ENCODE results near the gene DYNC2I2. TPM values are rescaled to one million over a fixed set of nuclear protein-coding genes. Genes with fewer than 3 reads are reported as not detected.
"Not testable (repeated sequence)": the region's sequence is repeated elsewhere in the genome, so short reads cannot be mapped to it uniquely, and the experiment has no call there.

DYNC2I2 gene
- total and polyA plus RNA-seq, 2 experiments from 2014 or later: 48.7 to 78.3 TPM

DNA sequence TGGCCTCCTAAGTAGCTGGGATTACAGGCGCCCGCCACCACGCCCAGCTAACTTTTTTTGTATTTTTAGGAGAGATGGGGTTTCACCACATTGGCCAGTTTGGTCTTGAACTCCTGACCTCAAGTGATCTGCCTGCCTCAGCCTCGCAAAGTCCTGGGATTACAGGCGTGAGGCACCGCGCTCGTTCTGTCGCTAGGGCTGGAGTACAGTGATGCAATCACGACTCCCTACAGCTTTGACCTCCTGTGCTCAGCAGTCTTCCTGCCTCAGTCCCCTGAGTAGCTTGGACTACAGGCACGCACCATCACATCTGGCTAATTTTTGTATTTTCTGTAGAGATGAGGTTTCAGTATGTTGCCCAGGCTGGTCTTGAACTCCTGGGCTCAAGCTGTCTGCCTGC, 69.7 kb downstream of the DYNC2I2 start:
- peaks cover 75% of the 10 kb centered on the region for H3K36me3 ChIP-seq (ENCODE audit: insufficient read depth)
- not testable (repeated sequence) for H3K27me3 ChIP-seq (ENCODE audit: insufficient read depth); H3F3A ChIP-seq (replicated peaks; ENCODE audit: low read depth); H3K27ac Mint-ChIP-seq; H3K9me3 Mint-ChIP-seq; H4K20me1 ChIP-seq (replicated peaks; ENCODE audit: insufficient read depth); H3K4me3 ChIP-seq; H2AFZ ChIP-seq; H3K4me3 Mint-ChIP-seq; H3K79me2 ChIP-seq (replicated peaks; ENCODE audit: insufficient read depth); ATAC-seq; H3K4me1 ChIP-seq (ENCODE audit: insufficient read depth); H3K4me1 Mint-ChIP-seq; H3K27me3 Mint-ChIP-seq (ENCODE audit: insufficient read depth, low read depth, poor library complexity); DNase-seq (ENCODE audit: low spot score); H3K9me2 ChIP-seq (ENCODE audit: insufficient read depth); H3K27ac ChIP-seq (ENCODE audit: low read depth); H3K4me2 ChIP-seq
- peaks cover 89% of the 10 kb centered on the region for H3K36me3 Mint-ChIP-seq (ENCODE audit: low read depth)

DNA sequence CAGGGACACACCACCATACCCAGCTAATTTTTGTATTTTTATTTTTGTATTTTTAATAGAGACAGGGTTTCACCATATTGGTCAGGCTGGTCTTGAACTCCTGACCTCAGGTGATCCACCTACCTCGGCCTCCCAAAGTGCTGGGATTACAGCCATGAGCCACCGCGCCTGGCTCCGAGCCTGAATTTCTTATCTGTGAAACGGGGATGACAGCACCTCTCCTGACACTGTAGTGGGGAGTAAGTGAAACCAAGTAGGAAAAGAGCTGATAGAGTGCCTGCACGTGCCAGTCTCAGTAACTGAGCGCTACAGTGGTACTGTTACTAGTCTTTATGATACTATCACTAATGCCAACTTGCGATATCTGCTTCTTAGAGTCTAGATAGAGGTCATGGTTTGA, 71.5 kb downstream of the DYNC2I2 start:
- H3K4me3 Mint-ChIP-seq; H3F3A ChIP-seq (replicated peaks; ENCODE audit: low read depth); H3K79me2 ChIP-seq (replicated peaks; ENCODE audit: insufficient read depth); H3K27me3 ChIP-seq (ENCODE audit: insufficient read depth); H3K9me3 Mint-ChIP-seq; H3K4me3 ChIP-seq; H3K9me2 ChIP-seq (ENCODE audit: insufficient read depth); H3K4me2 ChIP-seq; H3K27me3 Mint-ChIP-seq (ENCODE audit: insufficient read depth, low read depth, poor library complexity); H3K27ac Mint-ChIP-seq; H3K4me1 ChIP-seq (ENCODE audit: insufficient read depth); H4K20me1 ChIP-seq (replicated peaks; ENCODE audit: insufficient read depth); H3K4me1 Mint-ChIP-seq; ATAC-seq; H3K27ac ChIP-seq (ENCODE audit: low read depth); H2AFZ ChIP-seq; DNase-seq (ENCODE audit: low spot score): not testable (repeated sequence)
- peaks cover 73% of the 10 kb centered on the region for H3K36me3 ChIP-seq (ENCODE audit: insufficient read depth)
- peaks cover 90% of the 10 kb centered on the region for H3K36me3 Mint-ChIP-seq (ENCODE audit: low read depth)

Other genes with a start within 250 kb of the DYNC2I2 start
- gene CERCAM, start 236.0 kb downstream of the DYNC2I2 start, total RNA-seq (2014; rRNA removed; shearing (Covaris generic)): 5.6 and 7.9 TPM in 2 replicates
- gene CERCAM, start 236.0 kb downstream of the DYNC2I2 start, polyA plus RNA-seq (2016; fragmentation: Nextera tagmentation; extraction: Ambion mirVana): 2.7 TPM in 2 replicates
- gene ODF2, start 200.8 kb downstream of the DYNC2I2 start, total RNA-seq (2014; rRNA removed; shearing (Covaris generic)): 23.5 and 26.9 TPM in 2 replicates
- gene ODF2, start 200.8 kb downstream of the DYNC2I2 start, polyA plus RNA-seq (2016; fragmentation: Nextera tagmentation; extraction: Ambion mirVana): 13.2 and 17.5 TPM in 2 replicates
- 19.6 and 22.1 TPM in 2 replicates for gene GLE1, start 152.1 kb downstream of the DYNC2I2 start, total RNA-seq (2014; rRNA removed; shearing (Covaris generic))
- gene GLE1, start 152.1 kb downstream of the DYNC2I2 start, polyA plus RNA-seq (2016; fragmentation: Nextera tagmentation; extraction: Ambion mirVana): 7.3 and 7.4 TPM in 2 replicates
- gene SPTAN1, start 104.3 kb downstream of the DYNC2I2 start, total RNA-seq (2014; rRNA removed; shearing (Covaris generic)): 160 and 195 TPM in 2 replicates
- gene SPTAN1, start 104.3 kb downstream of the DYNC2I2 start, polyA plus RNA-seq (2016; fragmentation: Nextera tagmentation; extraction: Ambion mirVana): 98.3 and 108 TPM in 2 replicates
- 949 and 964 TPM in 2 replicates for gene SET, start 32.4 kb upstream of the DYNC2I2 start, total RNA-seq (2014; rRNA removed; shearing (Covaris generic))
- 1,113 and 1,261 TPM in 2 replicates for gene SET, start 32.4 kb upstream of the DYNC2I2 start, polyA plus RNA-seq (2016; fragmentation: Nextera tagmentation; extraction: Ambion mirVana)
- 16.3 and 17.7 TPM in 2 replicates for gene PKN3, start 45.7 kb upstream of the DYNC2I2 start, total RNA-seq (2014; rRNA removed; shearing (Covaris generic))
- 6.2 and 6.7 TPM in 2 replicates for gene PKN3, start 45.7 kb upstream of the DYNC2I2 start, polyA plus RNA-seq (2016; fragmentation: Nextera tagmentation; extraction: Ambion mirVana)
- gene ZDHHC12, start 67.3 kb upstream of the DYNC2I2 start, total RNA-seq (2014; rRNA removed; shearing (Covaris generic)): 54.1 and 57.9 TPM in 2 replicates
- gene ZDHHC12, start 67.3 kb upstream of the DYNC2I2 start, polyA plus RNA-seq (2016; fragmentation: Nextera tagmentation; extraction: Ambion mirVana): 47.5 and 50.3 TPM in 2 replicates
- 14.4 and 23.9 TPM in 2 replicates for gene ZER1, start 115.1 kb upstream of the DYNC2I2 start, total RNA-seq (2014; rRNA removed; shearing (Covaris generic))
- gene ZER1, start 115.1 kb upstream of the DYNC2I2 start, polyA plus RNA-seq (2016; fragmentation: Nextera tagmentation; extraction: Ambion mirVana): 6.5 and 7.0 TPM in 2 replicates
- 19.1 and 19.4 TPM in 2 replicates for gene TBC1D13, start 130.4 kb upstream of the DYNC2I2 start, total RNA-seq (2014; rRNA removed; shearing (Covaris generic))
- 7.8 and 8.3 TPM in 2 replicates for gene TBC1D13, start 130.4 kb upstream of the DYNC2I2 start, polyA plus RNA-seq (2016; fragmentation: Nextera tagmentation; extraction: Ambion mirVana)
- 14.6 and 23.5 TPM in 2 replicates for gene ENDOG, start 161.7 kb upstream of the DYNC2I2 start, total RNA-seq (2014; rRNA removed; shearing (Covaris generic))
- 15.1 and 19.2 TPM in 2 replicates for gene ENDOG, start 161.7 kb upstream of the DYNC2I2 start, polyA plus RNA-seq (2016; fragmentation: Nextera tagmentation; extraction: Ambion mirVana)
- gene SPOUT1, start 172.9 kb upstream of the DYNC2I2 start, total RNA-seq (2014; rRNA removed; shearing (Covaris generic)): 34.8 and 50.9 TPM in 2 replicates
- 28.5 and 33.5 TPM in 2 replicates for gene SPOUT1, start 172.9 kb upstream of the DYNC2I2 start, polyA plus RNA-seq (2016; fragmentation: Nextera tagmentation; extraction: Ambion mirVana)
- gene KYAT1, start 225.1 kb upstream of the DYNC2I2 start, total RNA-seq (2014; rRNA removed; shearing (Covaris generic)): 29.8 and 34.0 TPM in 2 replicates
- gene KYAT1, start 225.1 kb upstream of the DYNC2I2 start, polyA plus RNA-seq (2016; fragmentation: Nextera tagmentation; extraction: Ambion mirVana): 23.0 and 26.1 TPM in 2 replicates
- 75.7 and 80.5 TPM in 2 replicates for gene LRRC8A, start 225.3 kb upstream of the DYNC2I2 start, total RNA-seq (2014; rRNA removed; shearing (Covaris generic))
- 35.3 and 37.3 TPM in 2 replicates for gene LRRC8A, start 225.3 kb upstream of the DYNC2I2 start, polyA plus RNA-seq (2016; fragmentation: Nextera tagmentation; extraction: Ambion mirVana)